Esophagus squamous epithelium (tissue), 5 donors: Measurements from ENCODE around the gene DDX47. TPM values are rescaled to one million over a fixed set of nuclear protein-coding genes. Genes with fewer than 3 reads are reported as not detected.

Experiments used
- DNase-seq: peaks from one replicate; lab custom pipeline; 2025; lab: John Stamatoyannopoulos, UW
- H3K27ac ChIP-seq, 4 donors: fragments of 200-600 bp; sonication (generic); one replicate each; pipeline ENCODE4 v1.5.1; 2016 to 2019; ENCODE audit warnings: mild to moderate bottlenecking in 1 of 4
- H3K27me3 ChIP-seq, 4 donors: fragments of 200-600 bp; sonication (generic); 1 replicate in 3 of 4; 2 replicates in 1 of 4; pipeline versions ENCODE4 v1.5.1 to v1.6.0; 2017 to 2021; ENCODE audit warnings: antibody characterized with exemption in 1 of 4
- H3K36me3 ChIP-seq, 3 donors: fragments of 200-600 bp; sonication (generic); one replicate each; pipeline ENCODE4 v1.5.1; 2016 to 2019
- H3K4me1 ChIP-seq, 3 donors: fragments of 200-600 bp; sonication (generic); one replicate each; pipeline ENCODE4 v1.5.1; 2017 to 2019
- H3K4me3 ChIP-seq, 4 donors: fragments of 200-600 bp; sonication (generic); 1 replicate in 3 of 4; 2 replicates in 1 of 4; pipeline ENCODE4 v1.5.1; 2016 to 2019; ENCODE audit warnings: mild to moderate bottlenecking in 2 of 4, moderate library complexity in 1 of 4
- H3K9me3 ChIP-seq, 3 donors: fragments of 200-600 bp; sonication (generic); one replicate each; pipeline ENCODE4 v1.5.1; 2016 to 2019
- CTCF ChIP-seq, 6 experiments: fragments of 450-650 bp in 4 of 6; fragments of 200-600 bp in 2 of 6; sonication (generic) in 2 of 6; IDR thresholded peaks; one replicate each; pipeline ENCODE4 v1.5.1; 2016 to 2019; ENCODE audit warnings: antibody characterized with exemption in 6 of 6, mild to moderate bottlenecking in 4 of 6, moderate library complexity in 4 of 6
- POLR2A ChIP-seq, 4 donors: fragments of 450-650 bp; IDR thresholded peaks; one replicate each; pipeline ENCODE4 v1.6.1; 2017; ENCODE audit warnings: antibody characterized with exemption in 4 of 4, mild to moderate bottlenecking in 4 of 4, moderate library complexity in 3 of 4
- WGBS, 2 donors: methylation state at CpG; one replicate each; pipeline ENCODE4 v1.1.5; 2018; 5-methylcytosine and 5-hydroxymethylcytosine counted together
- intact Hi-C: fragments of 100-400 bp; cut with DNase I; formaldehyde crosslinking; loops from one replicate; pipeline ENCODE4 v1.15.0; 2022
- total RNA-seq, 4 donors: library from RNA; depleted of rRNA; stranded (reverse); fragments of >200 nt; gene quantifications; one replicate each; pipeline ENCODE4 v1.1.0, GENCODE V29; 2016
- donor health status: DM: yes; HTN: yes; CAD: no.

DDX47 gene
- total RNA-seq, 4 donors from 2014 or later = 40.6 to 67.9 (median 55.3) TPM

GRCh38 chr12:12853435-12853834, 40.3 kb downstream of the DDX47 start:
- no peak overlapping the region for H3K27ac ChIP-seq
- no peaks in the 10 kb centered on the region for H3K4me1 ChIP-seq
- no peaks in the 10 kb centered on the region for H3K9me3 ChIP-seq
- no peak overlapping the region for H3K4me3 ChIP-seq
- WGBS, 2 donors = 60 to 61% methylated on average over 3 of the region's 3 CpGs
- DNase-seq = no peak
- H3K27me3 ChIP-seq = no peaks in the 10 kb centered on the region
- intact Hi-C loops = no loop called here
- TF ChIP-seq CTCF (IDR thresholded peaks at IDR 0.05) = no peak
- TF ChIP-seq POLR2A (IDR thresholded peaks at IDR 0.05) = no peak
- no peaks in the 10 kb centered on the region for H3K36me3 ChIP-seq

DNA sequence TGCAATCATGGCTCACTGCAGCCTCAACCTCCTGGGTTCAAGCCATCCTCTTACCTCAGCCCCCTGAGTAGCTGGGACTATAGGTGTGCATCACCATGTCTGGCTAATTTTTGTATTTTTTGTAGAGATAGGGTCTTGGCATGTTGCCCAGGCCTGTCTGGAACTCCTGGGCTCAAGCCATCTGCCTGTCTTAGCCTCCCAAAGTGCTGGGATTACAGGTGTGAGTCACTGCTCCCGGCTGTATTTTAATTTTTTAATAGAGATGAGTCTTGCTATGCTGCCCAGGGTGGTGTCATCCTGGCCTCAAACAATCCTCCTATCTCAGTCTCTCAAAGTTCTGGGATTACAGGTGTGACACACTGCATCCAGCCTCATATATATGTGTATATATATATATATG, 46.5 kb downstream of the DDX47 start:
- TF ChIP-seq POLR2A (IDR thresholded peaks at IDR 0.05) (no peak), CTCF (IDR thresholded peaks at IDR 0.05) (no peak)
- no peak overlapping the region for H3K27ac ChIP-seq
- H3K4me1 ChIP-seq = no peaks in the 10 kb centered on the region
- H3K36me3 ChIP-seq = no peaks in the 10 kb centered on the region
- no peaks in the 10 kb centered on the region for H3K9me3 ChIP-seq
- no peak for DNase-seq
- intact Hi-C loops = no loop called here
- no peak overlapping the region for H3K4me3 ChIP-seq
- H3K27me3 ChIP-seq = no peaks in the 10 kb centered on the region
- WGBS, 2 donors = 57 to 88% methylated on average over 1 of the region's 1 CpG

DNA sequence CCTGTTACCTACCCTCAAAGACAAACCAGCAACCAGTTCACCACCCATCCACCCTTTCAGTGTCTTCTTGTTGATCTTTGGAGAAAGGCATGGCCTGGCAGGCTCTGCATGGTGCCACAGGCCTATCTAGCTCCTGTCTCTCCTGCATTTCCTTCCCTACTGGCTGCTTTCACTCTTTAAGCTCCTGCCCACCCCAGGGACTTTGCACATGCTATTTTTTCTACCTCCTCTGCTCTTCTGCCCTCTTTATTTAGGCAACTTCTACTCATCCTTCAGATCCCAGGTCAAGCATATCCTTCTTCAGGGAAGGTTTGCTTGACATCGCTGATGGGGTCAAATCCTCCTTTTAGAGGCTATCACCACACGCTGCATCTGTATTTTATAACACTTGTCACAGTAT, 51.1 kb downstream of the DDX47 start:
- no peak overlapping the region for H3K27ac ChIP-seq
- H3K27me3 ChIP-seq = peaks cover 0 to 4% (median 0%) of the 10 kb centered on the region in 4 donors
- no peak overlapping the region for H3K4me3 ChIP-seq
- no peaks in the 10 kb centered on the region for H3K9me3 ChIP-seq
- no peaks in the 10 kb centered on the region for H3K36me3 ChIP-seq
- DNase-seq = no peak
- no peaks in the 10 kb centered on the region for H3K4me1 ChIP-seq
- intact Hi-C loops = no loop called here
- 94 to 98% methylated on average over 2 of the region's 2 CpGs for WGBS, 2 donors
- TF ChIP-seq CTCF (IDR thresholded peaks at IDR 0.05) (no peak), POLR2A (IDR thresholded peaks at IDR 0.05) (no peak)

GRCh38 chr12:12868477-12869235, 55.5 kb downstream of the DDX47 start:
- Histone ChIP-seq H3K9me3 (no peaks in the 10 kb centered on the region), H3K4me1 (peaks cover 0 to 21% (median 11%) of the 10 kb centered on the region in 3 donors), H3K4me3 (no peak overlapping the region), H3K36me3 (no peaks in the 10 kb centered on the region), H3K27ac (no peak overlapping the region), H3K27me3 (peaks cover 0 to 10% (median 0%) of the 10 kb centered on the region in 4 donors)
- TF ChIP-seq POLR2A (IDR thresholded peaks at IDR 0.05) (no peak), CTCF (IDR thresholded peaks at IDR 0.05) (no peak)
- 60 to 80% methylated on average over 3 of the region's 3 CpGs for WGBS, 2 donors
- intact Hi-C loops = no loop called here
- no peak for DNase-seq

GRCh38 chr12:12870465-12870864, 57.3 kb downstream of the DDX47 start:
- H3K27ac ChIP-seq = no peak overlapping the region
- TF ChIP-seq POLR2A (IDR thresholded peaks at IDR 0.05) (no peak), CTCF (IDR thresholded peaks at IDR 0.05) (no peak)
- peaks cover 0 to 10% (median 0%) of the 10 kb centered on the region in 4 donors for H3K27me3 ChIP-seq
- WGBS, 2 donors = 80 to 86% methylated on average over 7 of the region's 7 CpGs
- H3K9me3 ChIP-seq = no peaks in the 10 kb centered on the region
- no peaks in the 10 kb centered on the region for H3K36me3 ChIP-seq
- intact Hi-C loops = no loop called here
- H3K4me3 ChIP-seq = no peak overlapping the region
- H3K4me1 ChIP-seq = peaks cover 0 to 22% (median 11%) of the 10 kb centered on the region in 3 donors
- no peak for DNase-seq
